Ishikawa (cell line): Measurements from ENCODE around the gene BMPER.

Experiments
- CEBPB ChIP-seq: IDR thresholded peaks from 2 replicates; pipeline ENCODE4 v1.6.1; 2012
- CREB1 ChIP-seq: IDR thresholded peaks from 2 replicates; pipeline ENCODE4 v1.6.1; 2012; ENCODE audit warnings: low read depth
- EGR1 ChIP-seq: IDR thresholded peaks from 2 replicates; pipeline ENCODE4 v1.6.1; 2012
- EP300 ChIP-seq: IDR thresholded peaks from 2 replicates; pipeline ENCODE4 v1.6.1; 2012; ENCODE audit warnings: borderline replicate concordance
- NFIC ChIP-seq: IDR thresholded peaks from 2 replicates; pipeline ENCODE4 v1.6.1; 2012
- RAD21 ChIP-seq: IDR thresholded peaks from 2 replicates; pipeline ENCODE4 v1.6.1; 2012; ENCODE audit warnings: low read depth
- TAF1 ChIP-seq: IDR thresholded peaks from 2 replicates; pipeline ENCODE4 v1.6.1; 2012; ENCODE audit warnings: low read depth, mild to moderate bottlenecking
- TCF12 ChIP-seq: IDR thresholded peaks from 2 replicates; pipeline ENCODE4 v1.6.1; 2012; ENCODE audit warnings: low read depth
- TEAD4 ChIP-seq: IDR thresholded peaks from 2 replicates; pipeline ENCODE4 v1.6.1; 2012
- YY1 ChIP-seq: IDR thresholded peaks from 2 replicates; pipeline ENCODE4 v1.6.1; 2012; ENCODE audit warnings: low read depth
- TF ChIP-seq, protein P1 (sequence below): IDR thresholded peaks from 2 replicates; pipeline ENCODE4 v1.6.1; 2012
- TF ChIP-seq, protein P2 (sequence below): IDR thresholded peaks from 2 replicates; pipeline ENCODE4 v1.6.1; 2012; ENCODE audit warnings: low read depth, mild to moderate bottlenecking

DNA sequence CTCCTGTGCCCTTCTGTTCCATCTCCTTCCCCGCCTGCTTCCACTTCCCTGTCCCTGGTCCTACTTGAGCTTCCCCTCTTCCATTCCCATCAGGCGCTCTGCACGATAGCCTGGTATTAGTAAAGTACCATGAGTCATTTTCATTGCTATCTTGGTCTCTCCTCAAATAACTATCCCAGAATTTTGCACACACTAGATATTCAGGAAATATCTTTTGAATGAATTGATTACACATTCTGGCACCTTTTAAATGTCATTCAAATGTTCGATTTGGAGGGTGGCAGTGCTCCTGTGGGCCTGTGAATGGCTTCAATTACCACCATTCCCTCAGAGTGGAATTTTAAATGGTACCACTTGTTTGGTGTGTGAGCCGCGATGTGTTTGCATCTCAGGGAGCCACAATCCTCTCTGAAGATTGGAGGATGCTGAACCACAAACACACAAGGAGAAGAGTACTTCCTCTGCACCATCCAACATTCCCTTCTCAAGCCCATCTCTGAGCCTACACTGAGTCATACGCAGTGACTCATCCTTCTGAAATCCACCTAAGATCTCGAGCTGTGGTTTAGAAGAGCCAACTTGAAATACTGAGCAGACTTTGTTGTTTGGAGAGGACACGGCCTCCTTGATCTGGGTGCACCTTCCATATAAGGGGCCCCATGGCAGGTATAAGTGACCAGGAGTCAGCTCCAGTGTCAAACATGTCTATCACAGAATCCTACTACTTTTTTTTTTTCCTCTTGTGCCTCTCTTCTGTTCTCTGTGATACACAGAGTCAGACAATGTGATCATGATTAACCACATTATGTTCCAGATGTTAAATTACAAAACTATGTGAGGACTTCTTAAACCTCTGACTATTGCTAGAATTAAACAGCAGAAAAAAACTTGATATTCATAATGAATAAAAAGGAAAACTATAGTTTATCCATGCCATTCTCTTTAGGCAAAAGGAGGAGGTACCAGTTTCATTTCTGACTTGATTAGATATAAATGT, 81.9 kb downstream of the BMPER start:
- TF ChIP-seq TEAD4 (no peak), EP300 (no peak), RAD21 (no peak), TCF12 (no peak), CEBPB (no peak), EGR1 (no peak), TAF1 (no peak), NFIC (no peak), CREB1 (no peak), YY1 (no peak)
- TF ChIP-seq, protein P1, sequence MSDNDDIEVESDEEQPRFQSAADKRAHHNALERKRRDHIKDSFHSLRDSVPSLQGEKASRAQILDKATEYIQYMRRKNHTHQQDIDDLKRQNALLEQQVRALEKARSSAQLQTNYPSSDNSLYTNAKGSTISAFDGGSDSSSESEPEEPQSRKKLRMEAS = no peak
- TF ChIP-seq, protein P2, sequence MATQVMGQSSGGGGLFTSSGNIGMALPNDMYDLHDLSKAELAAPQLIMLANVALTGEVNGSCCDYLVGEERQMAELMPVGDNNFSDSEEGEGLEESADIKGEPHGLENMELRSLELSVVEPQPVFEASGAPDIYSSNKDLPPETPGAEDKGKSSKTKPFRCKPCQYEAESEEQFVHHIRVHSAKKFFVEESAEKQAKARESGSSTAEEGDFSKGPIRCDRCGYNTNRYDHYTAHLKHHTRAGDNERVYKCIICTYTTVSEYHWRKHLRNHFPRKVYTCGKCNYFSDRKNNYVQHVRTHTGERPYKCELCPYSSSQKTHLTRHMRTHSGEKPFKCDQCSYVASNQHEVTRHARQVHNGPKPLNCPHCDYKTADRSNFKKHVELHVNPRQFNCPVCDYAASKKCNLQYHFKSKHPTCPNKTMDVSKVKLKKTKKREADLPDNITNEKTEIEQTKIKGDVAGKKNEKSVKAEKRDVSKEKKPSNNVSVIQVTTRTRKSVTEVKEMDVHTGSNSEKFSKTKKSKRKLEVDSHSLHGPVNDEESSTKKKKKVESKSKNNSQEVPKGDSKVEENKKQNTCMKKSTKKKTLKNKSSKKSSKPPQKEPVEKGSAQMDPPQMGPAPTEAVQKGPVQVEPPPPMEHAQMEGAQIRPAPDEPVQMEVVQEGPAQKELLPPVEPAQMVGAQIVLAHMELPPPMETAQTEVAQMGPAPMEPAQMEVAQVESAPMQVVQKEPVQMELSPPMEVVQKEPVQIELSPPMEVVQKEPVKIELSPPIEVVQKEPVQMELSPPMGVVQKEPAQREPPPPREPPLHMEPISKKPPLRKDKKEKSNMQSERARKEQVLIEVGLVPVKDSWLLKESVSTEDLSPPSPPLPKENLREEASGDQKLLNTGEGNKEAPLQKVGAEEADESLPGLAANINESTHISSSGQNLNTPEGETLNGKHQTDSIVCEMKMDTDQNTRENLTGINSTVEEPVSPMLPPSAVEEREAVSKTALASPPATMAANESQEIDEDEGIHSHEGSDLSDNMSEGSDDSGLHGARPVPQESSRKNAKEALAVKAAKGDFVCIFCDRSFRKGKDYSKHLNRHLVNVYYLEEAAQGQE = no peak
